Prostate gland (tissue), 2 donors: ENCODE measurements around the gene NFASC.

ENCODE experiments used
- POLR2A ChIP-seq: fragments of 450-650 bp; IDR thresholded peaks from one replicate; pipeline ENCODE4 v1.6.1; 2016; ENCODE audit warnings: antibody characterized with exemption, mild to moderate bottlenecking
- TF ChIP-seq, protein P1 (sequence below), 4 experiments: fragments of 200-600 bp in 2 of 4; fragments of 450-650 bp in 2 of 4; sonication (generic) in 2 of 4; IDR thresholded peaks; 1 replicate in 3 of 4; 2 replicates in 1 of 4; pipeline ENCODE4 v1.5.1; 2016 to 2019; ENCODE audit warnings: antibody characterized with exemption in 4 of 4, mild to moderate bottlenecking in 2 of 4, moderate library complexity in 2 of 4

GRCh38 chr1:204887846-204888245, 17.2 kb downstream of the NFASC start:
- TF ChIP-seq, protein P1, sequence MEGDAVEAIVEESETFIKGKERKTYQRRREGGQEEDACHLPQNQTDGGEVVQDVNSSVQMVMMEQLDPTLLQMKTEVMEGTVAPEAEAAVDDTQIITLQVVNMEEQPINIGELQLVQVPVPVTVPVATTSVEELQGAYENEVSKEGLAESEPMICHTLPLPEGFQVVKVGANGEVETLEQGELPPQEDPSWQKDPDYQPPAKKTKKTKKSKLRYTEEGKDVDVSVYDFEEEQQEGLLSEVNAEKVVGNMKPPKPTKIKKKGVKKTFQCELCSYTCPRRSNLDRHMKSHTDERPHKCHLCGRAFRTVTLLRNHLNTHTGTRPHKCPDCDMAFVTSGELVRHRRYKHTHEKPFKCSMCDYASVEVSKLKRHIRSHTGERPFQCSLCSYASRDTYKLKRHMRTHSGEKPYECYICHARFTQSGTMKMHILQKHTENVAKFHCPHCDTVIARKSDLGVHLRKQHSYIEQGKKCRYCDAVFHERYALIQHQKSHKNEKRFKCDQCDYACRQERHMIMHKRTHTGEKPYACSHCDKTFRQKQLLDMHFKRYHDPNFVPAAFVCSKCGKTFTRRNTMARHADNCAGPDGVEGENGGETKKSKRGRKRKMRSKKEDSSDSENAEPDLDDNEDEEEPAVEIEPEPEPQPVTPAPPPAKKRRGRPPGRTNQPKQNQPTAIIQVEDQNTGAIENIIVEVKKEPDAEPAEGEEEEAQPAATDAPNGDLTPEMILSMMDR (IDR thresholded peaks at IDR 0.05): no peak
- no peak for TF ChIP-seq POLR2A
